HCT116 (cell line): ENCODE results near the gene PDHA1.

Source experiments
- YY1 ChIP-seq: IDR thresholded peaks from 2 replicates; pipeline ENCODE4 v1.6.1; 2011; ENCODE audit warnings: low read length, low read depth, moderate library complexity, mild to moderate bottlenecking; ENCODE audit not compliant: insufficient replicate concordance; ENCODE audit errors: extremely low read depth
- TF ChIP-seq, protein P1 (sequence below), 3 experiments: fragments of 200-600 bp in 1 of 3; sonication (generic) in 1 of 3; IDR thresholded peaks in 2 of 3; conservative IDR thresholded peaks in 1 of 3; 2 replicates each; pipeline ENCODE4 v1.5.1; 2012 to 2017; ENCODE audit warnings: low read depth in 2 of 3, low read length in 2 of 3, antibody characterized with exemption in 1 of 3, borderline replicate concordance in 1 of 3, control low read depth in 1 of 3, mild to moderate bottlenecking in 1 of 3, mixed read lengths in 1 of 3, mixed run types in 1 of 3, moderate library complexity in 1 of 3; ENCODE audit not compliant: insufficient read depth in 1 of 3
- TF ChIP-seq, protein P2 (sequence below): IDR thresholded peaks from 2 replicates; pipeline ENCODE4 v1.6.1; 2011; ENCODE audit warnings: mild to moderate bottlenecking, low read length, moderate library complexity; ENCODE audit not compliant: insufficient replicate concordance; ENCODE audit errors: extremely low read depth

DNA sequence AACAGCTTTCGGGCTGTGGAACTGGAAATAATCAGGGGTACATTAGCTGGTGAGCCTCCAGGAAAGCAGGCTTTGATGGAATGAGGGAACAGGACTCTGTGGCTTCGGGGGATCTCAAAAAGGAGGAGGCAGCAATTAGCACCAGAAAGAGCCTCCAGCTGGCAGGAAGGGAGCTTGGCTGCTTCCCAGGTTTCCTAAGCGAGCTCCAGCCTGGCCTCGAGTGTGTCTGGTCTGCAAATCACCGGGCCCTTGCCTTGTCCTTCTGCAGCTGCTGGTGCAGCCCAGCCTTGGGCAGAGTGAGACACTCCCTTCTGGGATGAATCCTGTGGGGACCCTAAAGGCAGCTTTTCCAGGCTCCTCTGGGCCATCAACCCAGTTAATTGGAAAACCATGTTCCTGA lies 10.7 kb upstream of the PDHA1 start:
- TF ChIP-seq, protein P1, sequence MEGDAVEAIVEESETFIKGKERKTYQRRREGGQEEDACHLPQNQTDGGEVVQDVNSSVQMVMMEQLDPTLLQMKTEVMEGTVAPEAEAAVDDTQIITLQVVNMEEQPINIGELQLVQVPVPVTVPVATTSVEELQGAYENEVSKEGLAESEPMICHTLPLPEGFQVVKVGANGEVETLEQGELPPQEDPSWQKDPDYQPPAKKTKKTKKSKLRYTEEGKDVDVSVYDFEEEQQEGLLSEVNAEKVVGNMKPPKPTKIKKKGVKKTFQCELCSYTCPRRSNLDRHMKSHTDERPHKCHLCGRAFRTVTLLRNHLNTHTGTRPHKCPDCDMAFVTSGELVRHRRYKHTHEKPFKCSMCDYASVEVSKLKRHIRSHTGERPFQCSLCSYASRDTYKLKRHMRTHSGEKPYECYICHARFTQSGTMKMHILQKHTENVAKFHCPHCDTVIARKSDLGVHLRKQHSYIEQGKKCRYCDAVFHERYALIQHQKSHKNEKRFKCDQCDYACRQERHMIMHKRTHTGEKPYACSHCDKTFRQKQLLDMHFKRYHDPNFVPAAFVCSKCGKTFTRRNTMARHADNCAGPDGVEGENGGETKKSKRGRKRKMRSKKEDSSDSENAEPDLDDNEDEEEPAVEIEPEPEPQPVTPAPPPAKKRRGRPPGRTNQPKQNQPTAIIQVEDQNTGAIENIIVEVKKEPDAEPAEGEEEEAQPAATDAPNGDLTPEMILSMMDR (IDR thresholded peaks at IDR 0.05 in 2 of 3, conservative IDR thresholded peaks at IDR 0.05 in 1 of 3; ENCODE audit: borderline replicate concordance in 1 of 3, insufficient read depth in 1 of 3, low read depth in 2 of 3, low read length in 2 of 3): no peak
- no peak for TF ChIP-seq YY1
- TF ChIP-seq, protein P2, sequence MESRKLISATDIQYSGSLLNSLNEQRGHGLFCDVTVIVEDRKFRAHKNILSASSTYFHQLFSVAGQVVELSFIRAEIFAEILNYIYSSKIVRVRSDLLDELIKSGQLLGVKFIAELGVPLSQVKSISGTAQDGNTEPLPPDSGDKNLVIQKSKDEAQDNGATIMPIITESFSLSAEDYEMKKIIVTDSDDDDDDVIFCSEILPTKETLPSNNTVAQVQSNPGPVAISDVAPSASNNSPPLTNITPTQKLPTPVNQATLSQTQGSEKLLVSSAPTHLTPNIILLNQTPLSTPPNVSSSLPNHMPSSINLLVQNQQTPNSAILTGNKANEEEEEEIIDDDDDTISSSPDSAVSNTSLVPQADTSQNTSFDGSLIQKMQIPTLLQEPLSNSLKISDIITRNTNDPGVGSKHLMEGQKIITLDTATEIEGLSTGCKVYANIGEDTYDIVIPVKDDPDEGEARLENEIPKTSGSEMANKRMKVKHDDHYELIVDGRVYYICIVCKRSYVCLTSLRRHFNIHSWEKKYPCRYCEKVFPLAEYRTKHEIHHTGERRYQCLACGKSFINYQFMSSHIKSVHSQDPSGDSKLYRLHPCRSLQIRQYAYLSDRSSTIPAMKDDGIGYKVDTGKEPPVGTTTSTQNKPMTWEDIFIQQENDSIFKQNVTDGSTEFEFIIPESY: no peak
